HepG2 (cell line): ENCODE results near the gene DHX30. TPM values are rescaled to one million over a fixed set of nuclear protein-coding genes. Genes with fewer than 3 reads are reported as not detected.

Source experiments
- ARID5B ChIP-seq: IDR thresholded peaks from 2 replicates; pipeline ENCODE4 v1.4.0; 2020; ENCODE audit warnings: mild to moderate bottlenecking, missing genetic modification reagents
- ATF2 ChIP-seq: sonication (generic); formaldehyde crosslinking; IDR thresholded peaks from 2 replicates; pipeline ENCODE4 v1.4.0; 2020; ENCODE audit warnings: missing genetic modification reagents
- CC2D1A ChIP-seq: sonication (generic); formaldehyde crosslinking; IDR thresholded peaks from 2 replicates; pipeline ENCODE4 v1.8.1; 2023; ENCODE audit warnings: mild to moderate bottlenecking, missing genetic modification reagents
- IRF2 ChIP-seq: IDR thresholded peaks from 2 replicates; pipeline ENCODE4 v1.6.1; 2018; ENCODE audit warnings: missing genetic modification reagents, missing compliant biosample characterization
- MIXL1 ChIP-seq: IDR thresholded peaks from 2 replicates; pipeline ENCODE4 v1.6.1; 2016
- NFKB2 ChIP-seq: sonication (generic); formaldehyde crosslinking; IDR thresholded peaks from 2 replicates; pipeline ENCODE4 v1.4.0; 2020; ENCODE audit warnings: missing genetic modification reagents, borderline replicate concordance
- POGK ChIP-seq: sonication (generic); formaldehyde crosslinking; conservative IDR thresholded peaks from 2 replicates; pipeline ENCODE4 v1.8.0; 2022; ENCODE audit warnings: mild to moderate bottlenecking, moderate library complexity, missing genetic modification reagents
- SMAD9 ChIP-seq: sonication (generic); formaldehyde crosslinking; IDR thresholded peaks from 2 replicates; pipeline ENCODE4 v1.5.1; 2020; ENCODE audit warnings: mild to moderate bottlenecking, missing genetic modification reagents
- SOX13 ChIP-seq, 3 experiments: fragments of 450-650 bp in 1 of 3; sonication (generic) in 1 of 3; formaldehyde crosslinking in 1 of 3; IDR thresholded peaks in 2 of 3; conservative IDR thresholded peaks in 1 of 3; 2 replicates each; pipeline versions ENCODE4 v1.5.0 to v1.6.1; 2016 to 2020; ENCODE audit warnings: antibody characterized with exemption in 1 of 3, mild to moderate bottlenecking in 1 of 3, missing compliant biosample characterization in 1 of 3, missing genetic modification reagents in 1 of 3, moderate library complexity in 1 of 3
- THAP7 ChIP-seq: sonication (generic); formaldehyde crosslinking; IDR thresholded peaks from 2 replicates; pipeline ENCODE4 v1.8.1; 2023; ENCODE audit warnings: mild to moderate bottlenecking, missing genetic modification reagents
- ZHX1 ChIP-seq: sonication (generic); formaldehyde crosslinking; IDR thresholded peaks from 2 replicates; pipeline ENCODE4 v1.8.1; 2022; ENCODE audit warnings: low read depth, mild to moderate bottlenecking, missing genetic modification reagents
- ZMYM3 ChIP-seq: sonication (generic); formaldehyde crosslinking; IDR thresholded peaks from 2 replicates; pipeline ENCODE4 v1.5.1; 2020; ENCODE audit warnings: mild to moderate bottlenecking, missing genetic modification reagents
- ZNF639 ChIP-seq: conservative IDR thresholded peaks from 2 replicates; pipeline ENCODE4 v1.6.1; 2018; ENCODE audit warnings: missing genetic modification reagents
- polyA plus RNA-seq, 8 experiments: library from polyadenylated mRNA; depleted of rRNA in 3 of 8; stranded (reverse) in 7 of 8; unstranded in 1 of 8; fragments of >200 nt; fragmentation: Illumina TruSeq in 4 of 8; extraction: Trizol in 4 of 8; gene quantifications; 2 replicates each; pipeline versions ENCODE4 v1.2.1 to v1.2.3, GENCODE V29; 2011 to 2016; ENCODE audit warnings: low read depth in 4 of 8, missing spikeins in 1 of 8, mixed read lengths in 1 of 8; ENCODE audit not compliant: insufficient read depth in 1 of 8
- total RNA-seq, 5 experiments: library from RNA; depleted of rRNA; stranded (reverse); fragments of >200 nt; fragmentation: Illumina TruSeq; extraction: Trizol; gene quantifications; 2 replicates each; pipeline ENCODE4 v1.2.3, GENCODE V29; 2016; ENCODE audit warnings: low read depth in 1 of 5

The DHX30 gene
- total and polyA plus RNA-seq, 2 of the 13 experiments (the other 11 are each of a cell fraction or from before 2014, with no cell fraction given), result 30.6 to 59.4 TPM

GRCh38 chr3:47794544-47794943 lies 8.4 kb upstream of the DHX30 start (continued):
- peak; percentile 69 for TF ChIP-seq ARID5B
- no peak for TF ChIP-seq CC2D1A (CRISPR knock-in tag)
- no peak for TF ChIP-seq SOX13 (IDR thresholded peaks at IDR 0.05)
- TF ChIP-seq SOX13 (CRISPR knock-in tag; conservative IDR thresholded peaks at IDR 0.05 in 1 of 2, IDR thresholded peaks at IDR 0.05 in 1 of 2), result peak in 1 of 2 experiments; percentile 48; a peak in 1 of 4 replicates
- no peak for TF ChIP-seq ZNF639 (CRISPR knock-in tag)
- TF ChIP-seq IRF2, result 0 out of 2 replicates have a peak, but pooled peaks have one; percentile 52
- TF ChIP-seq ZMYM3 (CRISPR knock-in tag), result peak; percentile 16; the same call in 1 of the 2 replicates
- TF ChIP-seq SMAD9 (CRISPR knock-in tag), result no peak
- no peak for TF ChIP-seq POGK (CRISPR knock-in tag)
- no peak for TF ChIP-seq NFKB2 (CRISPR knock-in tag)
- no peak for TF ChIP-seq THAP7
- peak; percentile 57; the same call in 1 of the 2 replicates for TF ChIP-seq MIXL1 (CRISPR knock-in tag)
- 0 out of 2 replicates have a peak, but pooled peaks have one; percentile 40 for TF ChIP-seq ATF2
- TF ChIP-seq ZHX1 (CRISPR knock-in tag), result no peak
